Measurements from ENCODE around the gene C8A. TPM values are rescaled to one million over a fixed set of nuclear protein-coding genes. Genes with fewer than 3 reads are reported as not detected.

C8A gene
- total RNA-seq, 1 donor from 2014 or later: not detected

GRCh38 chr1:56894014-56894413 lies 39.4 kb downstream of the C8A start:
- DNase-seq: no peak

GRCh38 chr1:56897150-56898004 lies 42.8 kb downstream of the C8A start:
- no peak for DNase-seq

GRCh38 chr1:56898005-56898373 lies 43.4 kb downstream of the C8A start:
- no peak for DNase-seq

- no peak for DNase-seq
Measured at GRCh38 chr1:56898879-56899278, 44.3 kb downstream of the C8A start.

GRCh38 chr1:56901716-56902115 lies 47.1 kb downstream of the C8A start:
- no peak for DNase-seq

GRCh38 chr1:56903778-56904177 lies 49.2 kb downstream of the C8A start:
- no peak for DNase-seq

- DNase-seq: no peak
Measured at GRCh38 chr1:56904663-56905397, 50.2 kb downstream of the C8A start.

- no peak for DNase-seq
Measured at GRCh38 chr1:56905667-56906066, 51.1 kb downstream of the C8A start.

GRCh38 chr1:56908619-56909221 lies 54.1 kb downstream of the C8A start:
- no peak for DNase-seq

GRCh38 chr1:56910441-56910985 lies 55.9 kb downstream of the C8A start:
- DNase-seq: no peak

- no peak for DNase-seq
Measured at GRCh38 chr1:56911098-56911938, 56.7 kb downstream of the C8A start.

GRCh38 chr1:56912325-56912724 lies 57.7 kb downstream of the C8A start:
- no peak for DNase-seq

GRCh38 chr1:56915960-56916359 lies 61.4 kb downstream of the C8A start:
- no peak for DNase-seq

GRCh38 chr1:56916630-56917029 lies 62.0 kb downstream of the C8A start:
- DNase-seq: no peak

GRCh38 chr1:56917356-56917755 lies 62.8 kb downstream of the C8A start:
- DNase-seq: no peak

GRCh38 chr1:56920591-56921001 lies 66.0 kb downstream of the C8A start:
- DNase-seq: no peak

- no peak for DNase-seq
Measured at GRCh38 chr1:56921479-56921878, 66.9 kb downstream of the C8A start.

- DNase-seq: no peak
Measured at GRCh38 chr1:56922070-56922469, 67.5 kb downstream of the C8A start.

- DNase-seq: no peak
Measured at GRCh38 chr1:56922507-56922906, 67.9 kb downstream of the C8A start.

GRCh38 chr1:56923201-56923600 lies 68.6 kb downstream of the C8A start:
- no peak for DNase-seq

GRCh38 chr1:56924116-56924515 lies 69.5 kb downstream of the C8A start:
- no peak for DNase-seq

GRCh38 chr1:56925193-56925592 lies 70.6 kb downstream of the C8A start:
- DNase-seq: no peak
